SW 1271 (cell line): ENCODE data around the gene ST6GALNAC2.

ENCODE experiments used
- DNase-seq, 2 experiments: peaks; one replicate each; lab custom pipeline; 2025; lab: John Stamatoyannopoulos, UW

The ST6GALNAC2 gene

GRCh38 chr17:76599694-76600460 is 14.2 kb upstream of the ST6GALNAC2 start:
- no peak for DNase-seq

GRCh38 chr17:76598004-76598439 is 12.4 kb upstream of the ST6GALNAC2 start:
- DNase-seq = no peak

GRCh38 chr17:76597156-76598003 is 11.7 kb upstream of the ST6GALNAC2 start:
- DNase-seq = no peak

GRCh38 chr17:76594690-76595089 is 9.0 kb upstream of the ST6GALNAC2 start:
- no peak for DNase-seq

GRCh38 chr17:76593959-76594358 is 8.3 kb upstream of the ST6GALNAC2 start:
- DNase-seq = no peak

GRCh38 chr17:76593384-76593826 is 7.7 kb upstream of the ST6GALNAC2 start:
- DNase-seq = no peak

GRCh38 chr17:76588182-76588581 is 2.5 kb upstream of the ST6GALNAC2 start:
- DNase-seq = no peak

GRCh38 chr17:76586741-76587487 is 1.3 kb upstream of the ST6GALNAC2 start:
- DNase-seq = no peak

GRCh38 chr17:76585033-76585648 is 519 bp downstream of the ST6GALNAC2 start:
- no peak for DNase-seq

- no peak for DNase-seq
Observed at GRCh38 chr17:76584427-76585032, 1.1 kb downstream of the ST6GALNAC2 start.

GRCh38 chr17:76582660-76583059 is 3.0 kb downstream of the ST6GALNAC2 start:
- no peak for DNase-seq

GRCh38 chr17:76581515-76581914 is 4.1 kb downstream of the ST6GALNAC2 start:
- DNase-seq = no peak

- DNase-seq = no peak
Observed at GRCh38 chr17:76579281-76579680, 6.4 kb downstream of the ST6GALNAC2 start.

- DNase-seq = no peak
Observed at GRCh38 chr17:76578376-76578775, 7.3 kb downstream of the ST6GALNAC2 start.

- DNase-seq = no peak
Observed at GRCh38 chr17:76577876-76578275, 7.8 kb downstream of the ST6GALNAC2 start.

GRCh38 chr17:76576189-76576588 is 9.5 kb downstream of the ST6GALNAC2 start:
- no peak for DNase-seq

- no peak for DNase-seq
Observed at GRCh38 chr17:76575570-76575969, 10.1 kb downstream of the ST6GALNAC2 start.

GRCh38 chr17:76574166-76574565 is 11.5 kb downstream of the ST6GALNAC2 start:
- no peak for DNase-seq

GRCh38 chr17:76573096-76573495 is 12.6 kb downstream of the ST6GALNAC2 start:
- no peak for DNase-seq

- no peak for DNase-seq
Observed at GRCh38 chr17:76572201-76572910, 13.3 kb downstream of the ST6GALNAC2 start.
